NK-92 (cell line): ENCODE data around the gene INTS2.
"Not testable (repeated sequence)": the region's sequence is repeated elsewhere in the genome, so short reads cannot be mapped to it uniquely, and the experiment has no call there.

ENCODE experiments used
- DNase-seq: peaks from one replicate; lab custom pipeline; 2025; ENCODE audit not compliant: unreplicated experiment; lab: John Stamatoyannopoulos, UW

Gene INTS2, protein sequence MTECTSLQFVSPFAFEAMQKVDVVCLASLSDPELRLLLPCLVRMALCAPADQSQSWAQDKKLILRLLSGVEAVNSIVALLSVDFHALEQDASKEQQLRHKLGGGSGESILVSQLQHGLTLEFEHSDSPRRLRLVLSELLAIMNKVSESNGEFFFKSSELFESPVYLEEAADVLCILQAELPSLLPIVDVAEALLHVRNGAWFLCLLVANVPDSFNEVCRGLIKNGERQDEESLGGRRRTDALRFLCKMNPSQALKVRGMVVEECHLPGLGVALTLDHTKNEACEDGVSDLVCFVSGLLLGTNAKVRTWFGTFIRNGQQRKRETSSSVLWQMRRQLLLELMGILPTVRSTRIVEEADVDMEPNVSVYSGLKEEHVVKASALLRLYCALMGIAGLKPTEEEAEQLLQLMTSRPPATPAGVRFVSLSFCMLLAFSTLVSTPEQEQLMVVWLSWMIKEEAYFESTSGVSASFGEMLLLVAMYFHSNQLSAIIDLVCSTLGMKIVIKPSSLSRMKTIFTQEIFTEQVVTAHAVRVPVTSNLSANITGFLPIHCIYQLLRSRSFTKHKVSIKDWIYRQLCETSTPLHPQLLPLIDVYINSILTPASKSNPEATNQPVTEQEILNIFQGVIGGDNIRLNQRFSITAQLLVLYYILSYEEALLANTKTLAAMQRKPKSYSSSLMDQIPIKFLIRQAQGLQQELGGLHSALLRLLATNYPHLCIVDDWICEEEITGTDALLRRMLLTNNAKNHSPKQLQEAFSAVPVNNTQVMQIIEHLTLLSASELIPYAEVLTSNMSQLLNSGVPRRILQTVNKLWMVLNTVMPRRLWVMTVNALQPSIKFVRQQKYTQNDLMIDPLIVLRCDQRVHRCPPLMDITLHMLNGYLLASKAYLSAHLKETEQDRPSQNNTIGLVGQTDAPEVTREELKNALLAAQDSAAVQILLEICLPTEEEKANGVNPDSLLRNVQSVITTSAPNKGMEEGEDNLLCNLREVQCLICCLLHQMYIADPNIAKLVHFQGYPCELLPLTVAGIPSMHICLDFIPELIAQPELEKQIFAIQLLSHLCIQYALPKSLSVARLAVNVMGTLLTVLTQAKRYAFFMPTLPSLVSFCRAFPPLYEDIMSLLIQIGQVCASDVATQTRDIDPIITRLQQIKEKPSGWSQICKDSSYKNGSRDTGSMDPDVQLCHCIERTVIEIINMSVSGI

DNA sequence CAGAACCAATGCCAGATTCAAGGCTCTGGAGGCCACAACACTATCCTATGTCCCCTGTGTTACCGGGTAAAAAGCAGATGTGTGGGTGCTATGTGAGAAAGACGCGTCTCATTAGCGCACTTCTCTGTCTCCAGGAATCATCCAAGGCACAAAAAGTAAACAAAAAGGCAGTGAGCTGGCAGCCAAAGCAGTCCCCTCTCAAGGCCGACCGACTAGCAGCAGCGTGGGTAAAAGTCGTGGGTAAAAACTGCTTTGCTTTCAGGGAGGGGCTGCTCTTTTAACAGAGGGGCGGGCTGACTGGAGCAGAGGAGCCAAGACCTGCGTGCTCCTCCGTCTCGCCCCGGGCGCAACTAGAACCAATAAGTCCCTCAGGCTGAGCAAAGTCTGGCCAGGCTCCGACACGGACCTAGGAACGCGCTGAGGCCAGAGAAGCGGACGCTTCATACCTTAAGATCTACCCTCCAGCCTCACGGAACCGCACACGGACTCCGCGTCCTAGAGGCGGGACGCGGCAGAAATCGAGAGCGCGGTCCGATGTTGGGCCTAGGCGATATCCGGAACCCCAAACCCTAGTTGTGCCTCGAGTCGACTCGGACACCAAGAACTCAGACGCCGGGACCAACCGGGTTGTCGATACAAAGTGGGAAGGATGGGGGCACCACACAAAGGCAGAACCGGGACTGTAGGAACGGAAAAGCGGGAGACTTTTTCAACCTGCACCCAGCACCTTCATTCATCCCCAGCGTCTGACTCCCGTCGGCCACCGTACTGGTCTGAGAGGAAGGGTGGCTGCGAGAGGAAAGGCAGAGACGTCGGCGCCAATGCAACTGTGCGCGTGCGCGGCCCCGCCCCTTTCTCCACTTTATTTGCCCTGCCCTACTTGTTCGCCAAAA lies at the start of gene INTS2:
Gene INTS2 (minus strand): TSS at position 775 of the 893 bp plus-strand sequence. CDS start 1,338 bp downstream, outside the sequence.
- DNase-seq = peak; percentile 71

- no peak for DNase-seq
Observed at GRCh38 chr17:61974115-61974514, 46.3 kb upstream of the INTS2 start.

- no peak for DNase-seq
Observed at GRCh38 chr17:61972311-61972710, 44.5 kb upstream of the INTS2 start.

GRCh38 chr17:61970030-61970429 lies 42.2 kb upstream of the INTS2 start:
- DNase-seq = no peak

- DNase-seq = no peak
Observed at GRCh38 chr17:61968757-61969156, 41.0 kb upstream of the INTS2 start.

DNA sequence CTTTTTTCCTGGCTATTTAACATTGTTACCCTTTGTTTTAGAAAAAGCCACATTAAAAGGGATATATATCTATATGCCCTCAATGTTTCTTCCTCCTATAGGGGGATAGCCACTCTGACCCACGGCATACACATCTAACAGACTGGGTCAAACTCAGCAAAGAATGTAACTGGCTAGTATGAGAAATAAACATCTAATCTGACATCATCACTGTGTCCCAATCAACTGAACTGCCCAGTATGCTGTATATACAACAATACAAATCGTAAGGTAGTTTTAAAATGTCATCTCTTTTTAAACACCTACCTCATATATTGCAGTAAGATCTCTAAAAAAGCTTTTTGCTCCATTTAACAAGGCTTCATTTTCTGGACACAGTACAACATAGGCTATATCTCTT lies 39.9 kb upstream of the INTS2 start:
- DNase-seq = no peak

DNA sequence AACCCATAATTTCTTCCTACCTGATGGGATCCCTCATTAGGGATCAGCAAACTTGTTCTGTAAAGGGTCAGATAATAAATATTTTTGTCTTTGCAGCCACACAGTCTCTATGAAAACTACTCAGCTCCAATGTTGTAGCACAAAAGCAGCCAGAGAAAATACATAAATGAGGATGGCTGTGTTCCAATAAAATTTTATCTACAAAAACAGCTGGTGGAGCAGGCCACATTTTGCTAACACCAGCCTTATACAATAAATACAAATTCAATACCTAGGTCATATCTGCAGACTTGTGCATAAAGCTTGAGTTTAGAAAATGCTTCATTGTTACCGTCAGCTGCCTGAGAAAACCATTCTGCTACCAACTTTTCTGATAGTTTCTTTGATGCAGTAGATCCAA lies 38.4 kb upstream of the INTS2 start:
- DNase-seq = no peak

- DNase-seq = no peak
Observed at GRCh38 chr17:61955619-61956018, 27.8 kb upstream of the INTS2 start.

- no peak for DNase-seq
Observed at GRCh38 chr17:61947367-61948078, 19.7 kb upstream of the INTS2 start.

DNA sequence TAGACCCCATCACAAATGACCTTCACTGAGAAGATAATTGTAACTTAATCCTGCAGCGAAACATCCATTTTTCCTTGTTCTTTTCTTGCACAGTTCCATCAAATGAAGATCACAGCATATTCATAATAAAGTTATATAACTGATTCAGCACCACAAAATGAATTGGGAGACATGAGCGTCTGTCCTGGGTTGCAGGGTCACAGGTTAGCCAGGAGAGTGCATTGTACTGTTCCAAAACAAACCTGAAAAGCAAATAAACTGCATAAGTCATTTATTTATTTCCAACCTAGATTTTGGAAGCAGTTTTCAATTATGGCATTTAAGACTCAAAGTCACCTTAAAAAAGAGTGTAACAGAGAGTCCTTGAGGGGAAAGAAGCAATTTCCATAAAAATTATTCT lies 18.6 kb upstream of the INTS2 start:
- DNase-seq = no peak

- no peak for DNase-seq
Observed at GRCh38 chr17:61943117-61943516, 15.3 kb upstream of the INTS2 start.

DNA sequence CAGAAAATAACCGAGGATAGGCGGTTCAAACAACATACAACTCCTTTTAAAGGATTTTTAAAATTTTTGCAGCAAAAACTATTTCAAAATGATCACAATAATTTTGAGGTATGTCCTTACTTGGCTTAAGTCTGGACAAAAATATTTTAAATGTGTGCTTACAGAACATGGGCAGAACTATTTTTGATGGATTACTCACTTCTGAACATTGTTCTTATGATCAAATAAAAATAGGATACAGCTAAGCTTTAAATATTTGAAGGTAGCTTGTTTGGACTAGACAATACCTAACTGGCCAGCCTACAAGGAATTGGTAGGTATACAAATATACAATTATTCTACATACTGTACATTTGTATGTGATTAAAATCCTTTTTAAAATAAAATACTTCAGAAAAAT lies 14.3 kb upstream of the INTS2 start:
- no peak for DNase-seq

GRCh38 chr17:61928101-61928436 lies 287 bp upstream of the INTS2 start:
- DNase-seq = no peak

DNA sequence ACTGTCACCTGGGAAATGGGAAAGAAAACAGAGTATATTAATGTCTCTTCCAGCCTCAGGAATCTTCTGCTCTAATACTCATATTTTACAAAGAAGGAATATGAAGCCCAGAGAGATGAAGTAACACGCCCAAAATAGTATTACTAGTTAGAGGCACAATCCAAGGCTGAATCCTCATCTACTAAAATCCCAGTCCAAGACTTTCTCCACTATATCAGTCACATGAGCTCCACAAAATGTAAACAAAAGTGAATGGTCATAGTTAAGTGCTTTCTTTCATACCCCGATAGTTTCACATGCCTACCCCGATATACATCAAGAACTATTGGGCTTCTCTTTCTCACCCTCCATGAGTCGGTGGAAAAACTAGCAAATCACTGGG lies 965 bp downstream of the INTS2 start:
- no peak for DNase-seq

DNA sequence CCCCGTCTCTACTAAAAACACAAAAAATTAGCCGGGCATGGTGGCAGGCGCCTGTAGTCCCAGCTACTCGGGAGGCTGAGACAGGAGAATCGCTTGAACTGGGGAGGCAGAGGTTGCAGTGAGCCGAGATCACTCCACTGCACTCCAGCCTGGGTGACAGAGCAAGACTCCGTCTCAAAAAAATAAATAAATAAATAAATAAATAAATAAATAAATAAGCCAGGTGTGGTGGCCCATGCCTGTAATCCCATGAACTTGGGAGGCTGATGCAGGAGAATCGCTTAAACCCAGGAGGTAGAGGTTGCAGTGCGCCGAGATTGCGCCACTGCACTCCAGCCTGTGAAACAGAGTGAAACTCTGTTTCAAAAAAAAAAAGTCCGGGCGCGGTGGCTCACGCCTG lies 12.6 kb downstream of the INTS2 start:
- not testable (repeated sequence) for DNase-seq

DNA sequence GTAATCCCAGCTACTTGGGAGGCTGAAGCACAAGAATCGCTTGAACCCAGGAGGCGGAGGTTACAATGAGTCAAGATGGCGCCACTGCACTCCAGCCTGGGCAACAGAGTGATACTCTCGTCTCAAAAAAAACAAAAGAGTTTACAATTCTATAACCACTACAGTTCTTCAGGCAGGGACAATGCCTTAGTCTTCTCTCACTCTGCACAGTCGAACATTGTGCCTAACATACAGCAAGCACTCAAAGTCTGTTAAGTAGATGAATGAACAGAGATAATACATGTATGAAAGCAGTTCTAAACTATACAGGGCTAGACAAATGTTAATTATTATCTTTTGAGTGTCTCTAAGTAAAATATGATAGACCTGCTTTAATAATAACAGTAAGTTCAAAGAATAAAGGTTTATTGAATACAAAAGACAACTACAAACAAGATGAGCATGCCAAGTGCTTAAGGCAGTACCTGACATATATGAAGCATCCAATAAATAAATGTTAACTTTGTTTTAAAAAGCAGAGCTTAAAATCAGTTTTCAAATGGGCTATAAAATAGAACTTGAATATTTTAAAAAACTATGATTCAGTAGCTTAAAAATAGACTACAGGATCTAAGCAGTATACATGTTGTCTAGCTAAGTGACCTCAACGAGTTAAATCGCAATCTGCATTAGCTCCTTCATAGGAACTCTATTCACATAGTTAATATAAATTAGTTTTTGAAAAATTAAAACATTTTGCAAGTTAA lies 19.3 kb downstream of the INTS2 start:
- no peak for DNase-seq

DNA sequence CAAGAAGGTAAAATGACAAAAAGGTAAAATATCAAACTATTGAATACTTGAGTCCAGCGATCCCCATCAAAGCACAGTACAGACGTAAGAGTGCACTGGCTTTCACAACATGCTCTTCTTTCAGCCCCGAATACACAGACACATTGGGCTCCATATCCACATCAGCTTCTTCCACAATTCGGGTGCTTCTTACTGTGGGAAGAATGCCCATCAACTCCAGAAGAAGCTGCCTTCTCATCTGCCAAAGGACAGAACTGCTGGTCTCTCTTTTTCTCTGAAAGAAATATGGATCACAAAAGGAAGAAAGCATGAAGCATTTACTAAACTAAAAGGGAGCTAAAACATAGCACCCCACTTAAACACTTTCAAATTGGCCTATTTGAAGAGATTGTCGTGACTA lies 20.4 kb downstream of the INTS2 start:
- DNase-seq = no peak

GRCh38 chr17:61904094-61904710 lies 23.6 kb downstream of the INTS2 start:
- DNase-seq = no peak

DNA sequence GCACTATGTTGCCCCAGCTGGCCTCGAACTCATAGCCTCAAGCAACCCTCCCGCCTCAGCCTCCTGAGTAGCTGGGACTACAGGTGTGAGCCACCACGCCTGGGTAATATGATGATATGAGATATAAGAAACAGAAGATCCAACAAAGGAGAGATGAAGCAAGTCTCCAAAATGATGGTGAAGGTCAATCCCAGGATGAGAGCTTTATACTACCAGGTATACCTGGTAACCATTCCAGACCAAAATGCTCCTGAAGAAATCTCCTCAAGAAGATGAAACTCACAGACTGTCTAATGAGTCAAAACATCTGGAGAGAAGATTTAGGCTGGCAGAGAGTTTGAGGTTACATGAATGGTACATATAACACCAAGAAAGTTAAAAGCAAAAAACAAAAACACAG lies 24.5 kb downstream of the INTS2 start:
- DNase-seq = no peak
